K562 treated with DMSO at 1 percent for 4 hours (cell line): ENCODE results near the gene WDR88. TPM values are rescaled to one million over a fixed set of nuclear protein-coding genes. Genes with fewer than 3 reads are reported as not detected.

ENCODE experiments used
- total RNA-seq: library from RNA; unstranded; fragments of 300-600 nt; gene quantifications from 2 replicates; pipeline ENCODE4 v1.2.3, GENCODE V29; 2022; ENCODE audit not compliant: insufficient read depth

The WDR88 gene
- total RNA-seq: not detected in 2 replicates

GRCh38 chr19:33132021-33132420 lies at the start of gene WDR88:
TSS of gene WDR88 (plus strand) at chr19:33132114. CDS start at chr19:33132170, 56 bp downstream.

GRCh38 chr19:33193865-33194362 lies 62.0 kb downstream of the WDR88 start, which contains the start of gene LRP3:
TSS of gene LRP3 (plus strand) at chr19:33194330. CDS start at chr19:33194786, 456 bp downstream.

Other genes starting within 250 kb of the WDR88 start
- 10.6 and 12.1 TPM in 2 replicates for gene CEP89, start 160.2 kb upstream of the WDR88 start, total RNA-seq
- gene FAAP24, start 159.9 kb upstream of the WDR88 start, total RNA-seq: 9.4 and 10.7 TPM in 2 replicates
- 4.8 and 7.2 TPM in 2 replicates for gene RHPN2, start 67.2 kb upstream of the WDR88 start, total RNA-seq
- 4.0 and 5.9 TPM in 2 replicates for gene GPATCH1, start 50.9 kb upstream of the WDR88 start, total RNA-seq
- gene LRP3, start 62.2 kb downstream of the WDR88 start, total RNA-seq: not detected in 2 replicates
- gene SLC7A10, start 93.7 kb downstream of the WDR88 start, total RNA-seq: not detected in 2 replicates
- gene CEBPA, start 170.4 kb downstream of the WDR88 start, total RNA-seq: 0.38 and 0.78 TPM in 2 replicates
- 45.5 and 46.9 TPM in 2 replicates for gene CEBPG, start 241.6 kb downstream of the WDR88 start, total RNA-seq